ENCODE measurements around the gene SLF1.

The SLF1 gene

GRCh38 chr5:94667937-94668336, 49.5 kb downstream of the SLF1 start:
- no peak for FAIRE-seq

GRCh38 chr5:94670726-94671125, 52.3 kb downstream of the SLF1 start:
- FAIRE-seq, result no peak

- no peak for FAIRE-seq
Measured at GRCh38 chr5:94672746-94673145, 54.3 kb downstream of the SLF1 start.

GRCh38 chr5:94674490-94675382, 56.3 kb downstream of the SLF1 start:
- no peak for FAIRE-seq

- no peak for FAIRE-seq
Measured at GRCh38 chr5:94675965-94676618, 57.6 kb downstream of the SLF1 start.

- FAIRE-seq, result no peak
Measured at GRCh38 chr5:94682814-94683520, 64.5 kb downstream of the SLF1 start.

- no peak for FAIRE-seq
Measured at GRCh38 chr5:94689908-94690307, 71.4 kb downstream of the SLF1 start.

- FAIRE-seq, result no peak
Measured at GRCh38 chr5:94690778-94691177, 72.3 kb downstream of the SLF1 start.

- FAIRE-seq, result no peak
Measured at GRCh38 chr5:94691291-94691690, 72.8 kb downstream of the SLF1 start.

- FAIRE-seq, result no peak
Measured at GRCh38 chr5:94691949-94692348, 73.5 kb downstream of the SLF1 start.

GRCh38 chr5:94692581-94692980, 74.1 kb downstream of the SLF1 start:
- peak; percentile 8 for FAIRE-seq

- peak; percentile 95 for FAIRE-seq
Measured at GRCh38 chr5:94693043-94693822, 74.8 kb downstream of the SLF1 start.

GRCh38 chr5:94693845-94694370, 75.4 kb downstream of the SLF1 start:
- peak; percentile 72 for FAIRE-seq

GRCh38 chr5:94694671-94695070, 76.2 kb downstream of the SLF1 start:
- no peak for FAIRE-seq

- no peak for FAIRE-seq
Measured at GRCh38 chr5:94698197-94698596, 79.7 kb downstream of the SLF1 start.

- FAIRE-seq, result peak; percentile 13
Measured at GRCh38 chr5:94699562-94699961, 81.1 kb downstream of the SLF1 start.

GRCh38 chr5:94700592-94700991, 82.1 kb downstream of the SLF1 start:
- no peak for FAIRE-seq

GRCh38 chr5:94702729-94703128, 84.3 kb downstream of the SLF1 start:
- FAIRE-seq, result no peak

GRCh38 chr5:94705427-94705826, 87.0 kb downstream of the SLF1 start:
- FAIRE-seq, result no peak

- FAIRE-seq, result no peak
Measured at GRCh38 chr5:94707359-94707758, 88.9 kb downstream of the SLF1 start.

GRCh38 chr5:94709277-94709676, 90.8 kb downstream of the SLF1 start:
- no peak for FAIRE-seq

- FAIRE-seq, result no peak
Measured at GRCh38 chr5:94711785-94712184, 93.3 kb downstream of the SLF1 start.

- FAIRE-seq, result no peak
Measured at GRCh38 chr5:94715768-94716167, 97.3 kb downstream of the SLF1 start.
